ENCODE data around the gene ZC3H10.

Gene ZC3H10

GRCh38 chr12:56169229-56169759 lies 51.2 kb downstream of the ZC3H10 start:
- in situ Hi-C loops (cut with HindIII; ENCODE audit: low sequenced_read_pairs), result no loop called here

DNA sequence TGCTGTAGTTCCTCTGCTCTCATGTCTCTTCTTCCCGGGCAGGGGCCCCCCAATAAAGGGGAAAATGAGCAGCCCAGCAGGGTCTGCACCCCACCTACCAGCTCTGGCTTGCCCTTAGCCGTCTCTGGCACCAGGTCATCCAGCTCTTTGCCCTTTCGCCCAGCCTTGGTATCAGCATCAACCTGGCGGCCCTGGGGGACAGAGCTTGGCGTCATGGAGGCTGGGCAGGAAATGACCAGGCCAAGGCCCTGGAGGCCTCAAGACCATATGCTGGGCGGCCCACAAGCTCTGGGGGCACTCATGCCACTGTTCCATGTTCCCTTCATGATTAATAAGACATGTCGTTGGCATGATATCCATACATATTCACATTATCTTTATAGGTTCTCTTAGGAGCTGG lies 54.8 kb downstream of the ZC3H10 start:
- in situ Hi-C loops (cut with HindIII; ENCODE audit: low sequenced_read_pairs), result no loop called here
